HEK293 (cell line): ENCODE measurements around the gene CDK3.

Experiments used
- EGR2 ChIP-seq: fragments of 450-650 bp; formaldehyde crosslinking; IDR thresholded peaks from 2 replicates; pipeline ENCODE4 v1.5.1; 2016; ENCODE audit warnings: low read depth, missing biosample characterization, missing genetic modification characterization
- GLIS2 ChIP-seq: fragments of 450-650 bp; formaldehyde crosslinking; IDR thresholded peaks from 2 replicates; pipeline ENCODE4 v1.5.1; 2016; ENCODE audit warnings: missing biosample characterization, missing genetic modification characterization
- SCRT2 ChIP-seq: fragments of 450-650 bp; formaldehyde crosslinking; IDR thresholded peaks from 2 replicates; pipeline ENCODE4 v1.5.1; 2016; ENCODE audit warnings: missing biosample characterization, missing genetic modification characterization
- SP2 ChIP-seq: fragments of 450-650 bp; formaldehyde crosslinking; IDR thresholded peaks from 2 replicates; pipeline ENCODE4 v1.5.1; 2016; ENCODE audit warnings: missing biosample characterization, missing genetic modification characterization
- SP7 ChIP-seq: fragments of 450-650 bp; formaldehyde crosslinking; IDR thresholded peaks from 2 replicates; pipeline ENCODE4 v1.5.1; 2016; ENCODE audit warnings: missing biosample characterization, missing genetic modification characterization
- TCF7L2 ChIP-seq: IDR thresholded peaks from 2 replicates; pipeline ENCODE4 v1.6.1; 2011; ENCODE audit warnings: low read depth, mild to moderate bottlenecking, inconsistent platforms, low read length, moderate library complexity, borderline replicate concordance
- ZFHX2 ChIP-seq: fragments of 450-650 bp; formaldehyde crosslinking; conservative IDR thresholded peaks from 2 replicates; pipeline ENCODE4 v1.5.1; 2016; ENCODE audit warnings: missing biosample characterization, missing genetic modification characterization
- ZNF10 ChIP-seq: fragments of 450-650 bp; formaldehyde crosslinking; IDR thresholded peaks from 2 replicates; pipeline ENCODE4 v1.5.1; 2017; ENCODE audit warnings: missing biosample characterization, missing genetic modification characterization
- ZNF202 ChIP-seq: fragments of 450-650 bp; formaldehyde crosslinking; IDR thresholded peaks from 2 replicates; pipeline ENCODE4 v1.5.1; 2016; ENCODE audit warnings: missing biosample characterization, missing genetic modification characterization, borderline replicate concordance
- ZNF23 ChIP-seq: fragments of 450-650 bp; formaldehyde crosslinking; IDR thresholded peaks from 2 replicates; pipeline ENCODE4 v1.5.1; 2016; ENCODE audit warnings: missing biosample characterization, missing genetic modification characterization, borderline replicate concordance
- ZNF341 ChIP-seq: fragments of 450-650 bp; formaldehyde crosslinking; IDR thresholded peaks from 2 replicates; pipeline ENCODE4; 2016; ENCODE audit warnings: low read depth, missing biosample characterization, missing genetic modification characterization
- ZNF354C ChIP-seq: fragments of 450-650 bp; formaldehyde crosslinking; IDR thresholded peaks from 2 replicates; pipeline ENCODE4 v1.5.1; 2016; ENCODE audit warnings: missing biosample characterization, missing genetic modification characterization, low read depth, borderline replicate concordance
- ZNF366 ChIP-seq: fragments of 450-650 bp; formaldehyde crosslinking; conservative IDR thresholded peaks from 2 replicates; pipeline ENCODE4 v1.5.1; 2016; ENCODE audit warnings: missing biosample characterization, missing genetic modification characterization
- ZNF529 ChIP-seq: fragments of 450-650 bp; formaldehyde crosslinking; IDR thresholded peaks from 2 replicates; pipeline ENCODE4 v1.5.1; 2017; ENCODE audit warnings: missing genetic modification characterization, missing biosample characterization; ENCODE audit not compliant: insufficient replicate concordance
- ZNF624 ChIP-seq: fragments of 450-650 bp; formaldehyde crosslinking; IDR thresholded peaks from 2 replicates; pipeline ENCODE4 v1.5.1; 2017; ENCODE audit warnings: missing biosample characterization, missing genetic modification characterization
- ZNF629 ChIP-seq: fragments of 450-650 bp; formaldehyde crosslinking; IDR thresholded peaks from 2 replicates; pipeline ENCODE4 v1.5.1; 2017; ENCODE audit warnings: missing biosample characterization, missing genetic modification characterization
- ZXDB ChIP-seq: fragments of 450-650 bp; formaldehyde crosslinking; IDR thresholded peaks from 2 replicates; pipeline ENCODE4 v1.5.1; 2016; ENCODE audit warnings: missing biosample characterization, missing genetic modification characterization
- TF ChIP-seq, protein P1 (sequence below): fragments of 450-650 bp; formaldehyde crosslinking; IDR thresholded peaks from 2 replicates; pipeline ENCODE4 v1.5.1; 2016; ENCODE audit warnings: missing biosample characterization, missing genetic modification characterization
- TF ChIP-seq, protein P2 (sequence below): fragments of 450-650 bp; formaldehyde crosslinking; IDR thresholded peaks from 2 replicates; pipeline ENCODE4 v1.5.1; 2016; ENCODE audit warnings: missing biosample characterization, missing genetic modification characterization
- TF ChIP-seq, protein P3 (sequence below): fragments of 450-650 bp; formaldehyde crosslinking; IDR thresholded peaks from 2 replicates; pipeline ENCODE4 v1.5.1; 2017; ENCODE audit warnings: missing biosample characterization, missing genetic modification characterization
- TF ChIP-seq, protein P4 (sequence below): fragments of 450-650 bp; formaldehyde crosslinking; IDR thresholded peaks from 2 replicates; pipeline ENCODE4 v1.5.1; 2016; ENCODE audit warnings: missing biosample characterization, missing genetic modification characterization
- TF ChIP-seq, protein P5 (sequence below): fragments of 450-650 bp; formaldehyde crosslinking; IDR thresholded peaks from 2 replicates; pipeline ENCODE4 v1.5.1; 2016; ENCODE audit warnings: missing biosample characterization, missing genetic modification characterization
- TF ChIP-seq, protein P6 (sequence below): fragments of 450-650 bp; formaldehyde crosslinking; IDR thresholded peaks from 2 replicates; pipeline ENCODE4 v1.5.1; 2016; ENCODE audit warnings: missing biosample characterization, missing genetic modification characterization
- TF ChIP-seq, protein P7 (sequence below): fragments of 450-650 bp; formaldehyde crosslinking; IDR thresholded peaks from 2 replicates; pipeline ENCODE4 v1.5.1; 2016; ENCODE audit warnings: missing biosample characterization, missing genetic modification characterization, borderline replicate concordance
- TF ChIP-seq, protein P8 (sequence below): fragments of 450-650 bp; formaldehyde crosslinking; IDR thresholded peaks from 2 replicates; pipeline ENCODE4 v1.5.1; 2016; ENCODE audit warnings: missing biosample characterization, missing genetic modification characterization

Gene CDK3

DNA sequence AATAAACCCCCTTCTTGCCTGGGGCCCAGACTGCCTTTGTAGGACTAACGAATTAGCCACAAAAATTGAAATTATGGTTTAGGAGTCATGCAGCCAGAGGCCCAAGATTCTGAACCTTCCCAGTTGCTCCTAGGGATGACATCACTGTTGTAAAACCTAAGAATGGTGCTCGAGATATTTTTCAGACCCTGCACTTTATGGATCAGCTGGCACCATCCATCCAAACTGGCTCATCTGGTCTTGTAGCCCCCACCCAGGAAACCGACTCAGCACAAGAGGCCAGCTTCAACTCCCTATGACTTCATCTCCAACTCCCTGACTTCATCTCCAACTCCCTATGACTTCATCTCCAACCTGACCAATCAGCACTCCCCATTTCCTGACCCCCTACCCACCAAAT is 37.4 kb downstream of the CDK3 start (continued):
- TF ChIP-seq ZNF354C (tag by site-specific recombination), result no peak
- peak; percentile 39 for TF ChIP-seq SP2
- no peak for TF ChIP-seq TCF7L2
- no peak for TF ChIP-seq ZNF529 (tag by site-specific recombination)
- TF ChIP-seq, protein P1, sequence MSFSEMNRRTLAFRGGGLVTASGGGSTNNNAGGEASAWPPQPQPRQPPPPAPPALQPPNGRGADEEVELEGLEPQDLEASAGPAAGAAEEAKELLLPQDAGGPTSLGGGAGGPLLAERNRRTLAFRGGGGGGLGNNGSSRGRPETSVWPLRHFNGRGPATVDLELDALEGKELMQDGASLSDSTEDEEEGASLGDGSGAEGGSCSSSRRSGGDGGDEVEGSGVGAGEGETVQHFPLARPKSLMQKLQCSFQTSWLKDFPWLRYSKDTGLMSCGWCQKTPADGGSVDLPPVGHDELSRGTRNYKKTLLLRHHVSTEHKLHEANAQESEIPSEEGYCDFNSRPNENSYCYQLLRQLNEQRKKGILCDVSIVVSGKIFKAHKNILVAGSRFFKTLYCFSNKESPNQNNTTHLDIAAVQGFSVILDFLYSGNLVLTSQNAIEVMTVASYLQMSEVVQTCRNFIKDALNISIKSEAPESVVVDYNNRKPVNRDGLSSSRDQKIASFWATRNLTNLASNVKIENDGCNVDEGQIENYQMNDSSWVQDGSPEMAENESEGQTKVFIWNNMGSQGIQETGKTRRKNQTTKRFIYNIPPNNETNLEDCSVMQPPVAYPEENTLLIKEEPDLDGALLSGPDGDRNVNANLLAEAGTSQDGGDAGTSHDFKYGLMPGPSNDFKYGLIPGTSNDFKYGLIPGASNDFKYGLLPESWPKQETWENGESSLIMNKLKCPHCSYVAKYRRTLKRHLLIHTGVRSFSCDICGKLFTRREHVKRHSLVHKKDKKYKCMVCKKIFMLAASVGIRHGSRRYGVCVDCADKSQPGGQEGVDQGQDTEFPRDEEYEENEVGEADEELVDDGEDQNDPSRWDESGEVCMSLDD (tag by site-specific recombination), result no peak
- no peak for TF ChIP-seq ZNF202
- TF ChIP-seq, protein P2, sequence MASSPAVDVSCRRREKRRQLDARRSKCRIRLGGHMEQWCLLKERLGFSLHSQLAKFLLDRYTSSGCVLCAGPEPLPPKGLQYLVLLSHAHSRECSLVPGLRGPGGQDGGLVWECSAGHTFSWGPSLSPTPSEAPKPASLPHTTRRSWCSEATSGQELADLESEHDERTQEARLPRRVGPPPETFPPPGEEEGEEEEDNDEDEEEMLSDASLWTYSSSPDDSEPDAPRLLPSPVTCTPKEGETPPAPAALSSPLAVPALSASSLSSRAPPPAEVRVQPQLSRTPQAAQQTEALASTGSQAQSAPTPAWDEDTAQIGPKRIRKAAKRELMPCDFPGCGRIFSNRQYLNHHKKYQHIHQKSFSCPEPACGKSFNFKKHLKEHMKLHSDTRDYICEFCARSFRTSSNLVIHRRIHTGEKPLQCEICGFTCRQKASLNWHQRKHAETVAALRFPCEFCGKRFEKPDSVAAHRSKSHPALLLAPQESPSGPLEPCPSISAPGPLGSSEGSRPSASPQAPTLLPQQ, result no peak
- TF ChIP-seq ZNF629 (tag by site-specific recombination), result peak; percentile 98
- TF ChIP-seq, protein P3, sequence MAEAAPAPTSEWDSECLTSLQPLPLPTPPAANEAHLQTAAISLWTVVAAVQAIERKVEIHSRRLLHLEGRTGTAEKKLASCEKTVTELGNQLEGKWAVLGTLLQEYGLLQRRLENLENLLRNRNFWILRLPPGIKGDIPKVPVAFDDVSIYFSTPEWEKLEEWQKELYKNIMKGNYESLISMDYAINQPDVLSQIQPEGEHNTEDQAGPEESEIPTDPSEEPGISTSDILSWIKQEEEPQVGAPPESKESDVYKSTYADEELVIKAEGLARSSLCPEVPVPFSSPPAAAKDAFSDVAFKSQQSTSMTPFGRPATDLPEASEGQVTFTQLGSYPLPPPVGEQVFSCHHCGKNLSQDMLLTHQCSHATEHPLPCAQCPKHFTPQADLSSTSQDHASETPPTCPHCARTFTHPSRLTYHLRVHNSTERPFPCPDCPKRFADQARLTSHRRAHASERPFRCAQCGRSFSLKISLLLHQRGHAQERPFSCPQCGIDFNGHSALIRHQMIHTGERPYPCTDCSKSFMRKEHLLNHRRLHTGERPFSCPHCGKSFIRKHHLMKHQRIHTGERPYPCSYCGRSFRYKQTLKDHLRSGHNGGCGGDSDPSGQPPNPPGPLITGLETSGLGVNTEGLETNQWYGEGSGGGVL (tag by site-specific recombination), result peak; percentile 53
- TF ChIP-seq, protein P4, sequence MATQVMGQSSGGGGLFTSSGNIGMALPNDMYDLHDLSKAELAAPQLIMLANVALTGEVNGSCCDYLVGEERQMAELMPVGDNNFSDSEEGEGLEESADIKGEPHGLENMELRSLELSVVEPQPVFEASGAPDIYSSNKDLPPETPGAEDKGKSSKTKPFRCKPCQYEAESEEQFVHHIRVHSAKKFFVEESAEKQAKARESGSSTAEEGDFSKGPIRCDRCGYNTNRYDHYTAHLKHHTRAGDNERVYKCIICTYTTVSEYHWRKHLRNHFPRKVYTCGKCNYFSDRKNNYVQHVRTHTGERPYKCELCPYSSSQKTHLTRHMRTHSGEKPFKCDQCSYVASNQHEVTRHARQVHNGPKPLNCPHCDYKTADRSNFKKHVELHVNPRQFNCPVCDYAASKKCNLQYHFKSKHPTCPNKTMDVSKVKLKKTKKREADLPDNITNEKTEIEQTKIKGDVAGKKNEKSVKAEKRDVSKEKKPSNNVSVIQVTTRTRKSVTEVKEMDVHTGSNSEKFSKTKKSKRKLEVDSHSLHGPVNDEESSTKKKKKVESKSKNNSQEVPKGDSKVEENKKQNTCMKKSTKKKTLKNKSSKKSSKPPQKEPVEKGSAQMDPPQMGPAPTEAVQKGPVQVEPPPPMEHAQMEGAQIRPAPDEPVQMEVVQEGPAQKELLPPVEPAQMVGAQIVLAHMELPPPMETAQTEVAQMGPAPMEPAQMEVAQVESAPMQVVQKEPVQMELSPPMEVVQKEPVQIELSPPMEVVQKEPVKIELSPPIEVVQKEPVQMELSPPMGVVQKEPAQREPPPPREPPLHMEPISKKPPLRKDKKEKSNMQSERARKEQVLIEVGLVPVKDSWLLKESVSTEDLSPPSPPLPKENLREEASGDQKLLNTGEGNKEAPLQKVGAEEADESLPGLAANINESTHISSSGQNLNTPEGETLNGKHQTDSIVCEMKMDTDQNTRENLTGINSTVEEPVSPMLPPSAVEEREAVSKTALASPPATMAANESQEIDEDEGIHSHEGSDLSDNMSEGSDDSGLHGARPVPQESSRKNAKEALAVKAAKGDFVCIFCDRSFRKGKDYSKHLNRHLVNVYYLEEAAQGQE (tag by site-specific recombination), result no peak
- TF ChIP-seq, protein P5, sequence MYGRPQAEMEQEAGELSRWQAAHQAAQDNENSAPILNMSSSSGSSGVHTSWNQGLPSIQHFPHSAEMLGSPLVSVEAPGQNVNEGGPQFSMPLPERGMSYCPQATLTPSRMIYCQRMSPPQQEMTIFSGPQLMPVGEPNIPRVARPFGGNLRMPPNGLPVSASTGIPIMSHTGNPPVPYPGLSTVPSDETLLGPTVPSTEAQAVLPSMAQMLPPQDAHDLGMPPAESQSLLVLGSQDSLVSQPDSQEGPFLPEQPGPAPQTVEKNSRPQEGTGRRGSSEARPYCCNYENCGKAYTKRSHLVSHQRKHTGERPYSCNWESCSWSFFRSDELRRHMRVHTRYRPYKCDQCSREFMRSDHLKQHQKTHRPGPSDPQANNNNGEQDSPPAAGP, result peak; percentile 58
- peak; percentile 50; the same call in 1 of the 2 replicates for TF ChIP-seq SP7 (tag by site-specific recombination)
- TF ChIP-seq EGR2 (tag by site-specific recombination), result no peak
- TF ChIP-seq SCRT2 (tag by site-specific recombination), result no peak
- TF ChIP-seq ZNF366 (tag by site-specific recombination), result no peak
- TF ChIP-seq, protein P6, sequence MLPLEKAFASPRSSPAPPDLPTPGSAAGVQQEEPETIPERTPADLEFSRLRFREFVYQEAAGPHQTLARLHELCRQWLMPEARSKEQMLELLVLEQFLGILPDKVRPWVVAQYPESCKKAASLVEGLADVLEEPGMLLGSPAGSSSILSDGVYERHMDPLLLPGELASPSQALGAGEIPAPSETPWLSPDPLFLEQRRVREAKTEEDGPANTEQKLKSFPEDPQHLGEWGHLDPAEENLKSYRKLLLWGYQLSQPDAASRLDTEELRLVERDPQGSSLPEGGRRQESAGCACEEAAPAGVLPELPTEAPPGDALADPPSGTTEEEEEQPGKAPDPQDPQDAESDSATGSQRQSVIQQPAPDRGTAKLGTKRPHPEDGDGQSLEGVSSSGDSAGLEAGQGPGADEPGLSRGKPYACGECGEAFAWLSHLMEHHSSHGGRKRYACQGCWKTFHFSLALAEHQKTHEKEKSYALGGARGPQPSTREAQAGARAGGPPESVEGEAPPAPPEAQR (tag by site-specific recombination), result no peak
- no peak for TF ChIP-seq ZNF341 (tag by site-specific recombination)
- TF ChIP-seq ZNF10 (tag by site-specific recombination), result no peak
- TF ChIP-seq GLIS2 (tag by site-specific recombination), result no peak
- TF ChIP-seq, protein P7, sequence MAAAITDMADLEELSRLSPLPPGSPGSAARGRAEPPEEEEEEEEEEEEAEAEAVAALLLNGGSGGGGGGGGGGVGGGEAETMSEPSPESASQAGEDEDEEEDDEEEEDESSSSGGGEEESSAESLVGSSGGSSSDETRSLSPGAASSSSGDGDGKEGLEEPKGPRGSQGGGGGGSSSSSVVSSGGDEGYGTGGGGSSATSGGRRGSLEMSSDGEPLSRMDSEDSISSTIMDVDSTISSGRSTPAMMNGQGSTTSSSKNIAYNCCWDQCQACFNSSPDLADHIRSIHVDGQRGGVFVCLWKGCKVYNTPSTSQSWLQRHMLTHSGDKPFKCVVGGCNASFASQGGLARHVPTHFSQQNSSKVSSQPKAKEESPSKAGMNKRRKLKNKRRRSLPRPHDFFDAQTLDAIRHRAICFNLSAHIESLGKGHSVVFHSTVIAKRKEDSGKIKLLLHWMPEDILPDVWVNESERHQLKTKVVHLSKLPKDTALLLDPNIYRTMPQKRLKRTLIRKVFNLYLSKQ, result no peak
- TF ChIP-seq ZFHX2 (tag by site-specific recombination), result no peak
- TF ChIP-seq ZXDB (tag by site-specific recombination), result no peak
- no peak for TF ChIP-seq ZNF23 (tag by site-specific recombination)
- TF ChIP-seq ZNF624 (tag by site-specific recombination), result no peak
- TF ChIP-seq, protein P8, sequence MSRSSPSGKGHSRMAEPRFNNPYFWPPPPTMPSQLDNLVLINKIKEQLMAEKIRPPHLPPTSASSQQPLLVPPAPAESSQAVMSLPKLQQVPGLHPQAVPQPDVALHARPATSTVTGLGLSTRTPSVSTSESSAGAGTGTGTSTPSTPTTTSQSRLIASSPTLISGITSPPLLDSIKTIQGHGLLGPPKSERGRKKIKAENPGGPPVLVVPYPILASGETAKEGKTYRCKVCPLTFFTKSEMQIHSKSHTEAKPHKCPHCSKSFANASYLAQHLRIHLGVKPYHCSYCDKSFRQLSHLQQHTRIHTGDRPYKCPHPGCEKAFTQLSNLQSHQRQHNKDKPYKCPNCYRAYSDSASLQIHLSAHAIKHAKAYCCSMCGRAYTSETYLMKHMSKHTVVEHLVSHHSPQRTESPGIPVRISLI (tag by site-specific recombination), result no peak
